ENCODE measurements around the gene NKD2. TPM values are rescaled to one million over a fixed set of nuclear protein-coding genes. Genes with fewer than 3 reads are reported as not detected.
A peak's percentile ranks its signal among the peaks of the same experiment; 100 is the strongest.

NKD2 gene
- total and polyA plus RNA-seq, 7 donors = 0.08 to 0.96 (median 0.63) TPM; not detected in 1

GRCh38 chr5:1068895-1069719 lies 60.5 kb downstream of the NKD2 start:
- ATAC-seq = no peak
- Histone ChIP-seq H3K9me3 (no peaks in the 10 kb centered on the region), H3K4me1 (no peaks in the 10 kb centered on the region), H3K27me3 (ENCODE audit: insufficient read depth in 3 of 3, low read length in 2 of 3) (no peaks in the 10 kb centered on the region), H3K36me3 (ENCODE audit: insufficient read depth in 1 of 2, low read depth in 1 of 2) (peaks cover 0 to 3% of the 10 kb centered on the region in 2 donors), H3K4me3 (no peak overlapping the region), H3K27ac (no peak overlapping the region)
- no peak for TF ChIP-seq CTCF (IDR thresholded peaks at IDR 0.05)
- peak in 1 of 2 donors; percentile 14 for DNase-seq
- intact Hi-C loops (cut with DNase I) = no loop called here
- WGBS, 3 donors = 92 to 94% (median 94%) methylated on average over 33 of the region's 33 CpGs

- WGBS, 3 donors = 87 to 93% (median 88%) methylated on average over 13 to 14 of the region's 15 CpGs
- H3K27ac ChIP-seq = no peak overlapping the region
- H3K4me1 ChIP-seq = no peaks in the 10 kb centered on the region
- DNase-seq = no peak
- no peak for TF ChIP-seq CTCF (IDR thresholded peaks at IDR 0.05)
- H3K4me3 ChIP-seq = no peak overlapping the region
- no peak for ATAC-seq
- H3K9me3 ChIP-seq = no peaks in the 10 kb centered on the region
- H3K36me3 ChIP-seq (ENCODE audit: insufficient read depth in 1 of 2, low read depth in 1 of 2) = peaks cover 0 to 3% of the 10 kb centered on the region in 2 donors
- no peaks in the 10 kb centered on the region for H3K27me3 ChIP-seq (ENCODE audit: insufficient read depth in 3 of 3, low read length in 2 of 3)
- intact Hi-C loops (cut with DNase I) = no loop called here
These were observed 61.1 kb downstream of the NKD2 start for GRCh38 chr5:1069720-1070088.

GRCh38 chr5:1073239-1074102 lies 64.9 kb downstream of the NKD2 start:
- H3K4me3 ChIP-seq = no peak overlapping the region
- peaks cover 0 to 3% of the 10 kb centered on the region in 2 donors for H3K36me3 ChIP-seq (ENCODE audit: insufficient read depth in 1 of 2, low read depth in 1 of 2)
- no peak overlapping the region for H3K27ac ChIP-seq
- ATAC-seq (no peak), DNase-seq (no peak)
- H3K27me3 ChIP-seq (ENCODE audit: insufficient read depth in 3 of 3, low read length in 2 of 3) = no peaks in the 10 kb centered on the region
- H3K9me3 ChIP-seq = no peaks in the 10 kb centered on the region
- intact Hi-C loops (cut with DNase I) = no loop called here
- no peak for TF ChIP-seq CTCF (IDR thresholded peaks at IDR 0.05)
- no peaks in the 10 kb centered on the region for H3K4me1 ChIP-seq
- WGBS, 3 donors = 85 to 90% (median 87%) methylated on average over 45 to 46 of the region's 46 CpGs

GRCh38 chr5:1074226-1074625 lies 65.6 kb downstream of the NKD2 start:
- H3K36me3 ChIP-seq (ENCODE audit: insufficient read depth in 1 of 2, low read depth in 1 of 2) = peaks cover 0 to 7% of the 10 kb centered on the region in 2 donors
- H3K9me3 ChIP-seq = no peaks in the 10 kb centered on the region
- no peaks in the 10 kb centered on the region for H3K27me3 ChIP-seq (ENCODE audit: insufficient read depth in 3 of 3, low read length in 2 of 3)
- intact Hi-C loops (cut with DNase I) = no loop called here
- DNase-seq (no peak), ATAC-seq (no peak)
- TF ChIP-seq CTCF (IDR thresholded peaks at IDR 0.05) = no peak
- no peaks in the 10 kb centered on the region for H3K4me1 ChIP-seq
- no peak overlapping the region for H3K27ac ChIP-seq
- H3K4me3 ChIP-seq = no peak overlapping the region
- WGBS, 3 donors = 91 to 94% (median 92%) methylated on average over 15 to 18 of the region's 18 CpGs
